Retina (tissue), 1 donor: ENCODE data around the gene IKBKG.
A peak's percentile ranks its signal among the peaks of the same experiment; 100 is the strongest.
"Not testable (repeated sequence)": the region's sequence is repeated elsewhere in the genome, so short reads cannot be mapped to it uniquely, and the experiment has no call there.

Source experiments
- DNase-seq: peaks from one replicate; pipeline ENCODE4 v3.0.0-alpha.2; 2016

IKBKG gene

DNA sequence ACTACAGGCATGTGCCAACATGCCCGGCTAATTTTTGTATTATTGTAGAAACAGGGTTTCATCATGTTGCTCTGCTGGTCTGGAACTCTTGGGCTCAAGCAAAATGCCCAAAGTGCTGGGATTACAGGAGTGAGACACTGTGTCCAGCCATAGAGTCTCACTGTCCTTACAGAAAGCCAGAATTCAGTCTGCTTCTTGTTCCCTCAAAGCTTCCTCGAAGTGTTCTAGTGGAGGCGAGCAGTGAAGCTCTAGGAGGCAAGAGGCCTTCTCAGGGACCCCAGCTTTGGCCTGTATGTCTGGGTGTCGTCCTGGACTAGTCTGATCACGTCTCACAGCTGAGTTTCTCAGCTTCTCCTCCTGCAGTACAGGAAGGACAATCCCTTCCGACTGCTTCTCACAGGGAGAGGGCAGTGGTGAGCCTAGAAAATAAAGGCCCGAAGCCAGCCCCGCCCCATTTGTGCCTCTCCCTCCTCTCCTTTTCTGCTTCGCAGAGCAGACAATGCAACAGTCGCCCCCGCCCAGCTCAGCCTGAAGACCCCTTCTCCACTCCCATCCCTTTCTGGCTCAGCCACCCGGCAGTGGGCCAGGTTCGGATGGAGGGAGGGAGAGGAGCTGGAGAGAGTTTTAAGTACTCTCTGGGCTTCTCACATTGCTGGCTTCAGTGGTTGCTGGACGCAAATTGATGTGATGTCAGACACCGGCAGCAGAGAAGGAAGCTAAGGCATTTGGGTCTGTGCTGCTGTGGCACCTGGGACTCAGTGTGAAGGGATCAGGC, 20.3 kb upstream of the IKBKG start:
- DNase-seq: peak; percentile 84

DNA sequence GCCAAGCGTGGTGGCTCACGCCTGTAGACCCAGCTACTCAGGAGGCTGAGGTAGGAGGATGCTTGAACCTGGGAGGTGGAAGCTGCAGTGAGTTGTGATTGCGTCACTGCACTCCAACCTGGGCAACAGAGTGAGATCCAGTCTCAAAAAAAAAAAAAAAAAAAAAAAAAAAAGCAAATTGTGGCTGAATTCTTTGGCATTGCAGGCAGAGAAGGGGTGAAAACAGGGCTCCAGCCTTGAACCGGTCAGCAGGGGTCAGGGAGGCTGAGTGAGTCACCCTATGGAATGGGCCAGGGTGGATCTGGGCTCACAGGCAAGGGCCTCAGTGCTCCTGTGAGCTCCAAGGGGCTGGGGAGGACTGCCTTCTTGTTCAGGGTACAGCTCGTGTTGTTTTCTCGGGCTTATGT, 18.2 kb upstream of the IKBKG start:
- no peak for DNase-seq

DNA sequence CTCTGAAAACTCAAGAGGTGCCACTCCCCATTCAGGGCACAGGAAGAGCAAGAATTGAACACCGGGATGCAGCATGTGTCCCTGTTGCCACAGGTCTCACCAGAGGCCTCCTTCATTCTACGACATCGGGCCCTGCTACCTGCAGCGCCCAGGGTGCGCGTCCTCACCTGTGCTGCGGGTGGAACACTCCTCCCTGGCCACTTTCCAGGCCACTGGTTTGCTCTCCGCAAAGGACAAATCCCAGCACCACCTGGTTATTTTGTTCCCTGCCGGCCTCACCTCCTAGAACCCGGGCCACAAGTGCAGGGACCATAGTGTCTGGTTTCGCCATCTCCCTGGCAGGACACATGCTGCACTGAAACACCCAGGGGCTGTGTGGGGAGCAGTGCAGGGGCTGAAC, 17.1 kb upstream of the IKBKG start:
- DNase-seq: no peak

DNA sequence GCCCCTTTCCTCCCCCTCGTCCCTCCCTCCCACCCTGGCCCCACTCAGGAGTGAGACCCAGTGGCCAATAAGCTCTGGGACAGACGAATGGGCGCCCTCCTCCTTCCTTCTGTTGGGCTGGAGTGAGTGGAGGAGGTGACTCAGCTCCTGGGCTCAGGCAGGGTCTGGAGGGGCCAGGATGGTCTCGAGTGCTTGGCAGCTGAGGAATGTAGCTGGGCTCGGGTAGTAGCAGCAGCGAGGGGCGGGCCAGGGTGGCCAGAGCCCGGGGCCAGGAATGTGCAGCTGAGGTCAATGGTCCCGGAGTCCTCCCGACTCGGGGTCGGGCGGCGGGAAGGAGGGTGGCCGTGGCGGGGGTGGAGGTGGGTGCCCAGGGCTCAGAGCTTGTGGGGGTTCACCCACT, 15.8 kb upstream of the IKBKG start:
- no peak for DNase-seq

DNA sequence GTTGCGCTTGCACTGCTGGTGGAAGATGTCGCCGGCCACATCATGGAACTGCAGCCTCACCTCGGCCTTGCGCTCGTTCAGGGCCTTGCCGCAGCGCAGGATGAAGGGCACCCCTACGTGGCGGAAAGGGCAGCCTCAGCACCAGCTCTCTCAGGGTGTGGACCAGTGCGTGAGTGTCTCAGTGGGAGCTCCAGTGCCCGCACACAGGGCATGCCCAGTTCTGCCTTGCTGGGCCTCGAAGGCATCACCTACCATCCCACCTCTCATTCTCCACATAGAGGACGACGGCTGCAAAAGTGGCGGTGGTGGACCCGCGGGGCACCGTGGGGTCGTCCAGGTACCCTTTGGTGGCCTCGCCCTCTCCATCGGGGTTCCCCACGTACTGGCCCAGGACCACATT, 14.7 kb upstream of the IKBKG start:
- no peak for DNase-seq

DNA sequence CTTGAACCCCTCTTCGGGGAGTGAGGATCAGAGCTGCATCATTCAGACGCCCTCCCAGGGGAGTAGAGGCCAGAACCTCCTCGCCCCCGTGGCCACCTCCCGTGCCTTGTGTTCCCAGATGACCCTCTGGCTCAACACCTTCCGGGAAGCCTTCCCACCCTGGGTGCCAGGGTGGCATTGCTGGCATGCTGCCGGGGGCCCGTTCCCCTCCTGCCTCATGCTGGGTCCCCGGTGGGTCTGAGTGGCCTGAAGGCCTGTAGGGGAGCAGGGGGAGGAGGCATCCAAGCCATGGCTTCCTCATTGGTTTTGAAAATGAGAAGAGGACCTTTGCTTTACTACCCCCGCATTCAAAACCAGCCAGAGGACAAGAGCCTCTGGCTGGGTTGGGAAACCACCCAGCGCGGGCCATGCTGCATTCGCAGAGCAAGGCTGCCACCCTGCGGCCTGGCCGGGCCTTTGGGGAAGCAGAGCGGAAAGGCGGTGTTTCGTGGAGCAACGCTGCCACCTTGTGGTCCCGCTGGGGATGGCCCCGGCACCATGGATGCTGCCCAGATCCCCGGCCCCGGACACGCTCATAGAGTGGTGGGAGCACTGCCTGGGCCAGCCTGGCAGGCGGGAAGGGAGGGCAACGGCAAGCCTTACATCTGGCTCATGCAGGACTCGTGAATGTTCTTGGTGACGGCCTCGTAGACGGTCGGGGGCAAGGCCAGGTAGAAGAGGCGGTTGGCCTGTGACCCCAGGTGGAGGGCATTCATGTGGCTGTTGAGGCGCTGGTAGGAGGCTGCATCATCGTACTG, 12.7 kb upstream of the IKBKG start:
- DNase-seq: peak; percentile 86

DNA sequence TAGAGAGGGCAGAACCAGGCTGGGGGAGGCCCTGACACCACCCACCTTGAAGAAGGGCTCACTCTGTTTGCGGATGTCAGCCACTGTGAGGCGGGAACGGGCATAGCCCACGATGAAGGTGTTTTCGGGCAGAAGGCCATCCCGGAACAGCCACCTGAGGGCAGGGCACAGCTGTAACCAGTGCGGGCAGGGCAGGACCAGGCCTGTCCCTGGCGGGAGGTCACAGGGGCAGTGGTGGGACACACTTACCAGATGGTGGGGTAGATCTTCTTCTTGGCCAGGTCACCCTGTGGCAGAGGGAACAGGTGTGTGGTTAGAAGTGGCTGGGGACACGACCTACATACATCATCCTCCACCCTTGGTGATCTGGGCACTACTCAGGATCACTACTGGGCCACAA, 11.5 kb upstream of the IKBKG start:
- DNase-seq: no peak

DNA sequence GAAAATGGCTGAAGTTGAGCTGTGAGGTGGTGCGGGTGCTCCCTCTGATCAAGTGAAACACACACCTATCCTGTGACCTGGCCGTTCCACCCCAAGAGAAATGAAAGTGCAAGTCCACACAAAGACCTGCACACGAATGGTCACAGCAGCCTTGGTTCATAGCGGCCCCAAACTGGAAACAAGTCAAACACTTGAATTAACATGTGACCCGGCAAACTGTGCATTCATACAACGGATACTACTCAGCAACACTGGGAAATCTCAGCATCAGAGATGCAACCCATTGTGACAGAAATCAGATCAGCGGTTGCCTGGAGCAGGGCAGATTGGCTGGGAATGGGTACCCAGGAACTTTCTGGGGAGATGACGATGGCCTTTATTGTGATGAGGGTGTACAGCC, 8.3 kb upstream of the IKBKG start:
- no peak for DNase-seq

DNA sequence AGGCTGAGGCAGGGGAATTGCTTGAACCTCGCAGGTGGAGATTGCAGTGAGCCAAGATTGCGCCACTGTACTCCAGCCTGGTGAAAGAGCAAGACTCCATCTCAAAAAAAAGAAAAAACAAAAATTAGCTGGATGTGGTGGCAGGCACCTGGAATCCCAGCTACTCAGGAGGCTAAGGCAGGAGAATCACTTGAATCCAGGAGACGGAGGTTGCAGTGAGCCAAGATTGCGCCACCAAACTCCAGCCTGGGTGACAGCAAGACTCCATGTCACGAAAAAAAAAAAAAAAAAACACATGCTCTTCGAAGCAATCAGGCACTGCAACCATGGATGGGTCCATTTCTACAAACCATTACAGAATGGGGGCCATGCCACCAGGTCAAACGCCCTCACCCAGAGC, 7.1 kb upstream of the IKBKG start:
- DNase-seq: not testable (repeated sequence)

DNA sequence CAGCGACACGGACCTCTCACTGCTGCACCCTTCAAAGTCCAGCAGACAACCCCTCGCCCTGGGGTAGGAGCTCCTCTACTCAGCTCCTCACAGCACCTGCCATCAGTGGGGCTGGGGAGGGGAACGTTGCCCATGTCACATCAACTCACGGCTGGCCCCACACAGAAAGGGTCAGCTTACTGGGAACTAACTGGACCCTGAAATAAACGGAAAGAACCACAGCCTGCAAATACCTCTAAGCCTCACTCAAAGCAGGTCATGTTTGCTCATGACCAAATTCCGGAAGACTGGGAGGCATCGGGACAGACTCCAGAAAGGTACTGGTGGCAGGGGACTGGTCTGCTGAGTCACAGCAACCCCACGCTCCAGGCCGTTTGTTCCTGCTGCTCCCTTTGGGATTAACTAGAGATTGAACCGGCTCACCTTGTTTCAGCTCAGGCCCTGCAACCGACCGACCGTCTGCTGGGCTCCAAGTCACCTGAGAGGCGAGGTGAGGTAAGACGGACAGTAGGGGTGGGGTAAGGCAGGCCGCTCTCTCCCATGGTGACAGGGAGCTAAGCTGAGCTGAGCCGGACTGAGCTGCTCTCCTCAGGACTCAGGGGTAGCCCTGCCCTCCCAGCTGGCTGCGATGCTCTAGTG, 6.4 kb upstream of the IKBKG start:
- DNase-seq: no peak

DNA sequence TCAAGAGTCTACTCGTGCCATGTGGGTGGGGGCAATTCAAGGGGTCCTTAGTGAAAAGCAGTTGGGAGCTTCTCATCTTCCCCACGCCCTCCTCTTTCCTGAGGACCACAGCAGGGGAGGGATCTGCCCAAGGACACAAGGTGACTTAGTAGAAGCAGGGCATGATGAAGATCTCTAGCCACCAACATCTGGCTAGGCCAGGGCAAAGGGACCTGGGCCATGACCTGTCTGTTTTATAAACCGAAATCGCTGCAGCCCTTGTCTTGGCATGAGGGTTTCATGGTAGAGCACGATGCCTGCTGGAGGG, 5.9 kb upstream of the IKBKG start:
- no peak for DNase-seq

DNA sequence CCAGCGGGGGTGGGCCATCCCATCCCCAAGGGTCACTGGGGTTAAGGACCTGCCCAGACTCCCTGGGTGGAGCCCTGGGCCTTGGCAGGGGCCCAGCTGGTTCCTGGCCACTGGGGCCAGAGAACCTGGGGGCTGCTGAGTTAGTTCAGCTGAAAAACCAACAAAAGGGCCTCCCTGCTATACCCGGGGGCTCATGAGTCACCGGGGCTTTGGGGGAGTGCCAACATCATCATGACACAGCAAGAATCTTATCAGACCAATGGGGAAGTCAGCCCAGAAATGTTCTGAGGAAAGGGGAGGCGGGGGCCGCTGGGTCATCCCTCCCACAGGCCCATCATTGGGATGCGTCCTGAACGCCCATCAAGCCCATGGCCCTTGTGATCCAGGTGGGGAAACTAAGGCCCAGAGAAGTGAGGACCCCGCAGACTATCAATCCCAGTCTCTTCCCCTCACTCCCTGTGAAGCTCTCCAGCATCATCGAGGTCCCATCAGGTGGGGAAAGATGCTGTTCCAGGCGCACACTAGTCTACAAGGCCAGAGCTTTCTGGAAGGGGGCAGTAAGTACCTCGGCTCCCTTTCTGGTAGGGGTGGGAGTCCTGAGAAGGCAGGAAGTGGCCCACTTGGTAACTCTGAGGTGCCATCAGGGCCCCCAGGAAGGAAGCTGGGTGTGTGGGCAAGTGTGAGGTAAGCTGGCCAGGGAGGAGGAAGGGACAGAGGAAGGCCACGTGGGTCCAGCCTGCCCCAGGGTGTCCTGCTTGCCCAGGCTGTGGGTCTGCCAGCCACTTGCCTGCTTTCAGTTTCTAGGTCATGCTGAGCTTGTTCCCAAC, 5.3 kb upstream of the IKBKG start:
- no peak for DNase-seq

DNA sequence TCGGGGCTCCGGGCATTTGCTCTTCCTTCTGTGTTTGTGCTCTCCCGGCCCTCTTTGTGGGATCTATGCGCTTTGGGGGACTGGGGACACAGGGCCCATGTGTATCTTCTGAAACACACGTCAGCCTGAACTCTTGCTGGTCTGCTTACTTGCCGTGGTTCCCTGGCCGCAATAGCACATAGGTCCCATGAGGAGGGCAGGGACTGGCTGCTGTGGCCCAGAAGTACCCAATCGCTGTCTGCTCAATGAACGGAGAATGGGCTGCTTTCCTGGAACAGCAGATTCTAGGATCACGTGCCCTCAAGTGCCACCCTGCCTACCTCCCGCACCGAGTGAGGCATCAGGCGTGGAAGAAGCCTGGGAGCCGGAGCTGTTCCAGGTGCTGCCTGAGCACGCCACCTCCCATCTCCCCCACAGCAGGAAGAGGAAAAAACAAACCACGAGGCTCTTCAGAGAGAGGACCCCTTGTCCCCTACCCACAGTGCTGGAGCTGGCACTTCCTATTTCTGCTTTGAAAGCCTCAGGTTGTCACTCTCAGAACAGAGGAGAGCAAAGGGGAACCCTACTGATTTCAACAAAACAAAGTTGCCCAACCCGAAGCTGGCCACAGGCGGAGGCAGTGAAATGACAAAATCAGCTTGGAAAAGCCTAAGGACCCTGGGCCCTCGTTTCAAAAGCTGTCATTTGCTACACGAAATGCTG, 4.5 kb upstream of the IKBKG start:
- DNase-seq: no peak

DNA sequence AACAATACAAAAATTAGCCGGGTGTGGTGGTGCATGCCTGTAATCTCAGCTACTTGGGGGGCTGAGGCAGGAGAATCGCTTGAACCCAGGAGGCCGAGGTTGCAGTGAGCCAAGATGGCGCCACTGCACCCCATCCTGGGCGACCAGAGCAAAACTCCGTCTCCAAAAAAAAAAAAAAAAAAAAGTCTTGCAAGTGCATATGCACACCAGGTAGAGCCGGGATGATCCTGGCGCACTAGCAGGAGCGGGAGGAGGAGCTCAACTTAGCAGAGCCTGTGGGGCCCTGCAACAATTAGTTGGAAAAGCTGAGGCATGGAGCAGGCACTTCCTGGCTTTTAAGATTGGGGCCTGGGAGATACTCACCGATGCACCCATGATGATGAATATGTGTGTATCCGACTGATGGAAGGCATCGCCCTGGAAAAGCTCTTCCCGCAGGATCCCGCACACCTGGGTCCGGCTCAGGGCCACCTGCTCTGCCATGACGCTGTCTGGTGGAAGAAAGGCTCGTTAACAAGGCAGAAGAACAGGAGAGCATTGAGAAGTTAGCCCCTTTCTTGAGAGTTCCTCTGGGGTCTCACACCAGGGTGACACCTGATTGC, 1.6 kb upstream of the IKBKG start:
- no peak for DNase-seq

DNA sequence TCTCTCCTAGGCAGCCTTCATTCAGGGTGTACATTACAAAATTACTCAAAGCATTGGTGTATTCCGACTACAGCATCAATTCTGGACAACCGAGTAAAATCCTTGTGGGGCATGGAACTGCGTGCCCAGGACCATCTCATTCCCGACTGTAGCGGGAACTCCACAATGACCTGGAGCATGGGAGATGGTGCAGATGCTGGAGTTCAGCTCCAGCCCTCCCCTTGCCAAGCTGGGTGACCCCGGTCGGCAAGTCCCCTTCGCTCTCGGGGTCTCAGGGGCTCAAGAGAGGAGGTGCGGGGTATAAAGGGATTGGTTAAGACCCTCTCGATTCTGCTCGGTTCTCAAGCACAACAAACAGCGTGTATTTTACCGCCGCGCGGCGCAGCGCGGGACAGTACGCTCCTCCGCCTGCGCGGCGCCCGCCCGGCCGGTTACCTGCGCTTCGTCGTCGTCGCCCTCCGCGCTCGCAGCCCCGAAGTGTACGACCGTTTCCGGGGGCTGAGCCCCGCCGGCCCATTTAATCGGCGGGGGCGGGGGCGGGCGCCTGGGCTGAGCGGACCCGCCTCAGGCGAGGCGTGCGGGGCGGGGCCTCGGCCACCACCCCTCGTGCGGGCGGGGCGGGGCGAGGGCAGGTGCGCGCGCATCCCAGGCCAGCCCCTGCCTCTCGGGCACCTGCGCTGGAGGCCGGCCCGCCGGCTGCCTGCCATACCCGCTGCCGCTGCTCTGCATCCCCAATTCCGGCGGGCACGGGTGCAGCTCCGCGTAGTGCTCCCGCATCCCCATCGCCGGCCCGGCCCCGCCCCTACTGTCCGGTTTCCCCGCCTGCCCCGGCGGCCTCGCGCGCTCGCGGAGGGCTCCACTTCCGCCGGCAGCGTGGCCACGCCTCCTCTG, 821 bp upstream of the IKBKG start, which contains the start of gene G6PD:
G6PD (minus strand) TSS at position 493 of the 891 bp plus-strand sequence. CDS start 691 bp downstream, outside the sequence.
- DNase-seq: peak; percentile 55

DNA sequence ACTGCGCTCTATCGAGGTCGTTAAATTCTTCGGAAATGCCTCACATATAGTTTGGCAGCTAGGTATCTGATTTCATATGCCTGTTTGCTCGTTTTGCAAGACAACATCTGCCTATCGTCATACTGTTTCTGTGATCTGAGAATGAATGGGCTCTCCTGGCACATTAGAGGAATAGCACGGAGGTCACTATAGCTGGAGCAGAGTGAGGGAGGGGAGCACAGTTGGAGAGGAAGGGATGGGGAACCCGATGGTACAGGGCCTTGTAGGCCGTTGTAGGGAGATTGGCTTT, 552 bp downstream of the IKBKG start:
- no peak for DNase-seq

DNA sequence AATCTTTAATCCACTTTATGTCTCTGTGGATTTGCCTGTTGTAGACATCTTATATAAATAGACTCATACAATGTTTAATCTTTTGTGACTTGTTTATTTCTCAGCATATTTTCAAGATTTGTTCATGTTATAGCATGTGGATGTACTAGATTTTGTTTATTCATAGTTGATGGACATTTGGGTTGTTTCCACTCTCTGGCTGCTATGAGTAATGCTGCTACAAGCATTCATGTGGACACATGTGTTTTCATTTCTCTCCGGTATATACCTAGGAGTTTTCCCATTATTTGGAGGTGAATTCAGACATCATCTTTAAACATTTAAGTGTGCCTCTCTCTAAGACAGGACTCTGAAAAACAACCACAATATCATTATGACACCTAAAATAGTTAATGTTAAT, 2.3 kb downstream of the IKBKG start:
- no peak for DNase-seq

DNA sequence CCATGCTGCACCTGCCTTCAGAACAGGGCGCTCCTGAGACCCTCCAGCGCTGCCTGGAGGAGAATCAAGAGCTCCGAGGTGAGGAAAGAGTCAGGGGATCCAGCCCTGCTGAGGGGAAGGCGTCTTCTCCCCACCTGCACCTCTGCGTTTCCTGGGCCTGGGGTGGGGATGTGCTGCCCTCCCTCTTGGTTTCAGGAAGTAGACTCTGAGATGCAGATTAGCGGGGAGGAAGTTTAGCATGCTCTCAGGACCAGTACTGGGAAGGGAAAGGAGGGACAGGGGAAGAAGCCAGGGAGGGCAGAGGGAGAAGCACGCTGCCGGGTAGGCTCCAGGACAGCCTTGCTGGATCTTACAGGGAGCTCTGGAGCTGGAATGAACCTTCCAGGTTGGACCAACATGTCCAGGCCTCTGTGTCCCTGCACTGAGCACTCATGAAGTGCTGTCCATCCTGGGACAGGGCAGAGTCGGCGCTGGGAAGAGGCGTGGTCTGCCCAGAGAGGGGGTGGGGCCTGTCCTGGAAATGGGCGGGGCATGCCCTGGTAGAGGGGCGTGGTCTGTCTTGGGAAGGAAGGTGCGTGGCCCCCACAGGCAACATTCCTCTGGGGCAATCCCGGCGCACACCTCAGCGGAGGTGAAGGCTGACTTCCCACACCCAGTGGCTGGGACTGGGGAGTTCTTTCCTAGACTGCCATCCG, 4.8 kb downstream of the IKBKG start:
- DNase-seq: not testable (repeated sequence)

DNA sequence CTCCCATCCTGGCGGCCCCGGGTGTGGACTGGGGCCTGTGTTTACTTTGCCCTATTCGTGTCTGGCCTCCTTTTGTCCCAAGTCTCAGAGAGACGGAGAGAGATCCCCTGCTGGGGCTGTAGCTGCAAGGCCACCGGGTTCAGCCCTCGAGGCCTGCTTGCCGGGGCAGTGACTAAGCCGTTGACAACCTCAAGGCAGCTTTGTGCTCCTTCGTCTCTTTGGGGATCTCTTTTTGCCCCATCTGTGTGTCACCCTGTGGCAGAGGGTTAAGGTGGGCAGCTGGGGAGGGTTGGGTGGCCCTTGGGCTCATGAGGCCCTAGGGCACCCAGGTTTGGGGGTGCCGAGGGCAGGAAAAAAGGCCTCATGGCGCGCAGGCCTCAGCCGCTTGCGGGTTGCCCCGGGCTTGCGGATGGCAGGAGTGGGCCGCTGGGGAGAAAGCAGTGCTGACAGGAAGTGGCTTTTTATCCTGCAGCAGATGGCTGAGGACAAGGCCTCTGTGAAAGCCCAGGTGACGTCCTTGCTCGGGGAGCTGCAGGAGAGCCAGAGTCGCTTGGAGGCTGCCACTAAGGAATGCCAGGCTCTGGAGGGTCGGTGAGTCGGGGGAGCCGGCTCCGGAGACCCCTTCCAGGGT, 10.8 kb downstream of the IKBKG start:
- not testable (repeated sequence) for DNase-seq

DNA sequence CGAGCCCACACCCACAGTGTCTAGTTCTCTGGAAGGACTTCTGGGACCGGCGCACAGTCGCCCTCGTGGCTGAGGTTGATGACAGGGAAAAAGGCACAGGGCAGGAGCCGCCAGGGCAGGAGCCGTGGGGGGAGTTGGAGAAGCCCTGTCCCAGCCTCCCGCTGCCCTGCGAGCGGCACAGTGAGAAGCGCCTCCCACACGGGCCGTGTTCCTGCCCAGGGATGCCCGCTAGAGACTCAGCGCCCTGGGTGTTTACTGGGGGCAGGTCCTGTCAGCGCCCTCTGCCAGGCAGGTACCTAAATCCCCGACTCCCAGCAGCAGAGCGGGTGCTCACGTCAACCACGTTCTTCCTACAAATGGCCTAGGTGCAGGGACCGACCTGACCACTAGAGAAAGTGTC, 11.5 kb downstream of the IKBKG start:
- not testable (repeated sequence) for DNase-seq
